ENCODE data around the gene ITPR2.

The ITPR2 gene

DNA sequence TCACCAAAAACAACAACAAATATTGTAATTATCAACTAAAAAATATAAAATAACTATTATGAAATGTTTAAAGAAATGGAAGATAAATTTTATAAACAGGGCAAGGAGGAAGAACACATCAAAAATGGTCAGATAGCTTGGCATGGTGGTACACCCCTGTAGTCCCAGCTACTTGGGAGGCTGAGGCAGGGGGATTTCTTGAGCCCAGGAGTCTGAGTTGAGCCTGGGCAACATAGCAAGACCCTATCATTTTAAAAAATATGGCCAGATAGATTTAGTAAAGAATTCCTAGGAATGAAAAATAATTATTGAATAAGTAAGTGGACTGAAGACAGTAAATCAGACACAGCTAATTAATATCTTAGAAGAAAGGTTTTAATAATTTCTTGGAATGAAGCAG lies 32.6 kb downstream of the ITPR2 start:
- H3K79me2 ChIP-seq (ENCODE audit: insufficient read depth, low read length) = peaks cover 43% of the 10 kb centered on the region
- H3K4me1 ChIP-seq (ENCODE audit: insufficient read depth, low read length, severe bottlenecking) = peaks cover 57% of the 10 kb centered on the region
- no peak overlapping the region for H2AFZ ChIP-seq (ENCODE audit: low read length)
- H3K4me3 ChIP-seq (ENCODE audit: low read depth, low read length, poor library complexity, severe bottlenecking) = no peak overlapping the region
- no peaks in the 10 kb centered on the region for H3K27me3 ChIP-seq (ENCODE audit: insufficient read depth, low read length)
- no peaks in the 10 kb centered on the region; the same call in 1 of the 2 replicates for H3F3A ChIP-seq (ENCODE audit: insufficient read depth, low read length)
- H3K9me2 ChIP-seq (ENCODE audit: low read depth, low read length) = no peaks in the 10 kb centered on the region
- no peaks in the 10 kb centered on the region for H4K20me1 ChIP-seq (ENCODE audit: insufficient read depth, low read length)
- no peak for TF ChIP-seq EZH2 (IDR thresholded peaks at IDR 0.05; ENCODE audit: borderline replicate concordance, low read length)
- TF ChIP-seq, protein P1, sequence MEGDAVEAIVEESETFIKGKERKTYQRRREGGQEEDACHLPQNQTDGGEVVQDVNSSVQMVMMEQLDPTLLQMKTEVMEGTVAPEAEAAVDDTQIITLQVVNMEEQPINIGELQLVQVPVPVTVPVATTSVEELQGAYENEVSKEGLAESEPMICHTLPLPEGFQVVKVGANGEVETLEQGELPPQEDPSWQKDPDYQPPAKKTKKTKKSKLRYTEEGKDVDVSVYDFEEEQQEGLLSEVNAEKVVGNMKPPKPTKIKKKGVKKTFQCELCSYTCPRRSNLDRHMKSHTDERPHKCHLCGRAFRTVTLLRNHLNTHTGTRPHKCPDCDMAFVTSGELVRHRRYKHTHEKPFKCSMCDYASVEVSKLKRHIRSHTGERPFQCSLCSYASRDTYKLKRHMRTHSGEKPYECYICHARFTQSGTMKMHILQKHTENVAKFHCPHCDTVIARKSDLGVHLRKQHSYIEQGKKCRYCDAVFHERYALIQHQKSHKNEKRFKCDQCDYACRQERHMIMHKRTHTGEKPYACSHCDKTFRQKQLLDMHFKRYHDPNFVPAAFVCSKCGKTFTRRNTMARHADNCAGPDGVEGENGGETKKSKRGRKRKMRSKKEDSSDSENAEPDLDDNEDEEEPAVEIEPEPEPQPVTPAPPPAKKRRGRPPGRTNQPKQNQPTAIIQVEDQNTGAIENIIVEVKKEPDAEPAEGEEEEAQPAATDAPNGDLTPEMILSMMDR (IDR thresholded peaks at IDR 0.05; ENCODE audit: low read length) = no peak
- H3K36me3 ChIP-seq (ENCODE audit: insufficient read depth, low read length) = peaks cover 7% of the 10 kb centered on the region; the same call in 1 of the 2 replicates
- no peak overlapping the region for H3K4me2 ChIP-seq (ENCODE audit: low read length)
- no peaks in the 10 kb centered on the region for H3K9me3 ChIP-seq (ENCODE audit: low read length)
- no peak overlapping the region for H3K9ac ChIP-seq (ENCODE audit: low read length)
- peak overlapping the region; percentile 89 for H3K27ac ChIP-seq (ENCODE audit: low read depth, low read length, poor library complexity, severe bottlenecking)

DNA sequence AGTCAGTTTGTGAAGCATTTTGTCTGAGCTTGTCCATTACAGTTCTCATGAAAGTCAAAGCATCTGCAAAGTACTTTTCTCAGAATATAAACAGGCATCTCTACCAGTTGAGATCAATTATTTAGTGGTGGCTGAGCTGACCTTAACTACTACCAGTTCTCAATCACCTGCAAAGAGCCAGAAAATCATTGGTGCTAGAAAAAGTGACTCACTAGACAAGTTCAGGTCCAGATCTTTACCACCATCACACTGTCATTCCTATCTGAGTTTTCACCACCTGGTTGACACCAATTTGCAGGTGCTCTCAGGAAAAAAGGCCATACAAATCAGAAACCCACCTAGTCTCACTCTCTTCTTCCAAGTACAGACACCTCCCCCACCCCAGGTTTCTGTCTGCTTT lies 33.3 kb downstream of the ITPR2 start:
- peaks cover 57% of the 10 kb centered on the region for H3K4me1 ChIP-seq (ENCODE audit: insufficient read depth, low read length, severe bottlenecking)
- no peaks in the 10 kb centered on the region for H3K9me3 ChIP-seq (ENCODE audit: low read length)
- peaks cover 7% of the 10 kb centered on the region; the same call in 1 of the 2 replicates for H3K36me3 ChIP-seq (ENCODE audit: insufficient read depth, low read length)
- no peaks in the 10 kb centered on the region; the same call in 1 of the 2 replicates for H3F3A ChIP-seq (ENCODE audit: insufficient read depth, low read length)
- H3K79me2 ChIP-seq (ENCODE audit: insufficient read depth, low read length) = peaks cover 43% of the 10 kb centered on the region
- H3K4me3 ChIP-seq (ENCODE audit: low read depth, low read length, poor library complexity, severe bottlenecking) = peak overlapping the region; percentile 20
- peak overlapping the region; percentile 42 for H3K4me2 ChIP-seq (ENCODE audit: low read length)
- no peak for TF ChIP-seq EZH2 (IDR thresholded peaks at IDR 0.05; ENCODE audit: borderline replicate concordance, low read length)
- TF ChIP-seq, protein P1 (IDR thresholded peaks at IDR 0.05; ENCODE audit: low read length) = no peak
- H3K9ac ChIP-seq (ENCODE audit: low read length) = peak overlapping the region; percentile 41; the same call in 1 of the 2 replicates
- H3K9me2 ChIP-seq (ENCODE audit: low read depth, low read length) = no peaks in the 10 kb centered on the region
- H2AFZ ChIP-seq (ENCODE audit: low read length) = no peak overlapping the region
- no peaks in the 10 kb centered on the region for H3K27me3 ChIP-seq (ENCODE audit: insufficient read depth, low read length)
- peak overlapping the region; percentile 89 for H3K27ac ChIP-seq (ENCODE audit: low read depth, low read length, poor library complexity, severe bottlenecking)
- H4K20me1 ChIP-seq (ENCODE audit: insufficient read depth, low read length) = no peaks in the 10 kb centered on the region

DNA sequence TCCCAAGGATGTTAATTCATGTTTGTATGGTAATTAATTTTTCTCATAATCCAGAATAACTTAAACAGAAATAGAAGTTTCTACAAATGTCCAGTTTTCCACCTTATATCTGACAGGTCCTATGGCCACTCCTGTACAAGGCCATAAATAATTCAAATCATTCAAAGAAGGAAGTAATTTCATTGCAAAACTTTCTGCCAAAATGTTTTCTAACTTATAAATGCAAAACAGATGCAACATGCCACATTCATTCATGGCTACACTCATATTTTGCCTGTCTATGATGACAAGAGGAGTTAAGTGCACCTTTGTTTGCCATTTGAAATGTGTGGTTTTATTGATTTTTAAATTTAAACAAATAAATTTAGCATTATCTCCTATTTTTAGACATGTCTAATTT lies 34.4 kb downstream of the ITPR2 start:
- Histone ChIP-seq H4K20me1 (ENCODE audit: insufficient read depth, low read length) (no peaks in the 10 kb centered on the region), H3K4me1 (ENCODE audit: insufficient read depth, low read length, severe bottlenecking) (peaks cover 51% of the 10 kb centered on the region), H3K9ac (ENCODE audit: low read length) (peak overlapping the region; percentile 41), H3K9me3 (ENCODE audit: low read length) (no peaks in the 10 kb centered on the region), H3K27me3 (ENCODE audit: insufficient read depth, low read length) (no peaks in the 10 kb centered on the region), H3K4me3 (ENCODE audit: low read depth, low read length, poor library complexity, severe bottlenecking) (peak overlapping the region; percentile 37), H3K79me2 (ENCODE audit: insufficient read depth, low read length) (peaks cover 36% of the 10 kb centered on the region), H3K9me2 (ENCODE audit: low read depth, low read length) (no peaks in the 10 kb centered on the region), H3K4me2 (ENCODE audit: low read length) (peak overlapping the region; percentile 69), H3K36me3 (ENCODE audit: insufficient read depth, low read length) (peaks cover 7% of the 10 kb centered on the region; the same call in 1 of the 2 replicates), H3K27ac (ENCODE audit: low read depth, low read length, poor library complexity, severe bottlenecking) (peak overlapping the region; percentile 89), H3F3A (ENCODE audit: insufficient read depth, low read length) (no peaks in the 10 kb centered on the region; the same call in 1 of the 2 replicates), H2AFZ (ENCODE audit: low read length) (no peak overlapping the region)
- TF ChIP-seq EZH2 (IDR thresholded peaks at IDR 0.05; ENCODE audit: borderline replicate concordance, low read length) = no peak
- TF ChIP-seq, protein P1 (IDR thresholded peaks at IDR 0.05; ENCODE audit: low read length) = no peak

All from OCI-LY1 (cell line).